NCI-H1417 treated with DMSO at 0.1 percent for 48 hours (cell line): ENCODE data around the gene NAA80.

Source experiments
- DNase-seq: peaks from one replicate; lab custom pipeline; 2025; lab: John Stamatoyannopoulos, UW

NAA80 gene

GRCh38 chr3:50256978-50257890, 42.0 kb downstream of the NAA80 start:
- DNase-seq: no peak

- no peak for DNase-seq
Observed at GRCh38 chr3:50255251-50255615, 44.0 kb downstream of the NAA80 start.

- no peak for DNase-seq
Observed at GRCh38 chr3:50254577-50255250, 44.5 kb downstream of the NAA80 start.

GRCh38 chr3:50251220-50251619, 48.0 kb downstream of the NAA80 start:
- no peak for DNase-seq

DNA sequence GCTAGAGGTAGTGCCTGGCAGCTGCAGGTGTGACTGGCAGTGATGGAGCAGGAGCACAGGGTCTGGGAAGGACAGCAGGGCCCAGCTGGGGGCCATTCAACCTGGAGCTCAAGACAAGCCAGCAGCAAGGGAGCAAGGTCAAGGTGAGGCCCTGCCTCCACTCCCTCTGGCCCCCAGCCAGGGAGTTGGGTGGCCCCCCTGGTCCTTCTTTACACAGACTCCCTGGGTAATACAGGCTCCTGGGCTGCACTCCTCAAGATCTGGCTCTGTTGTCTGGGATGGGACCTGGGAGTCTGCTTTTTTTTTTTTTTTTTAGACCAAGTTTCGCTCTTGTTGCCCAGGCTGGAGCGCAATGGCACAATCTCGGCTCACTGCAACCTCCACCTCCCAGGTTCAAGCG, 48.7 kb downstream of the NAA80 start:
- DNase-seq: no peak

DNA sequence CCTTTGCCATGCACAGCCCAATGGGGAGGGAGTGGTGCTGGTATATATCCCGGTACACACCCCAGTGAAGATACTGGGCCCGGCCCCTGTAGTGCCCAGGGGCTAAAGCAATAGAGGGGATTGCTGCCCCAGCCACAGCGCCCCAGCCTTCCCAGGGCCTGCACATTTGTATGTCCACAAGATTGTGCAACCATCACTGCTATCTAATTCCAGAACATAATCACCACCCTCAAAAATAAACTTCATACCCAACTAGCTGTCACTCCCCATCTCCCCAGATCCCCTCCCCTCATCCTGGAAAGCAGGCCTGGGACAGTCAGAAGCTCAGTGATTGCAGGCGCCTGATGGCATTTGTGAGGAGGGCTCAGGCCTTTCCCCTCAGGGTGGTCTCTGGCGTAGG, 49.7 kb downstream of the NAA80 start:
- DNase-seq: no peak

DNA sequence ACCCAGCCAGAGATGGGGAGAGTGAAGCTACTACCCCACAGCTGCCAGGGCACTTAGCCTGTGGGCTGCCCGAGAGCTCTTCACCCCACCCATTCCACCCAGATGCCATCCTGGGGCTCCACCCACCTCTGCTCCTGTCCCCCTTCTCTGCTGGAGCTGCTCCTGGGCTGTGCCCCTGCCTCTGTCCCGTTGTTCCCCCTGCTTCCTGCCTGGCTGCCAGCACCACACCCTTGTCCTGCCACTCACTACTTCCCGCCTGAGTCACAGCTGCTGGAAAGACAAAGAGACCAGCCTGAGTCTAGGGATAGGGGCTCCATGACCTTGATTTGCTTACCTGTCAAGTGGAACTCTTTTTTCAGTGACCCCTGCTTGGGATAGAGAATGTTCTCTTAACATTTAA, 50.8 kb downstream of the NAA80 start:
- no peak for DNase-seq

DNA sequence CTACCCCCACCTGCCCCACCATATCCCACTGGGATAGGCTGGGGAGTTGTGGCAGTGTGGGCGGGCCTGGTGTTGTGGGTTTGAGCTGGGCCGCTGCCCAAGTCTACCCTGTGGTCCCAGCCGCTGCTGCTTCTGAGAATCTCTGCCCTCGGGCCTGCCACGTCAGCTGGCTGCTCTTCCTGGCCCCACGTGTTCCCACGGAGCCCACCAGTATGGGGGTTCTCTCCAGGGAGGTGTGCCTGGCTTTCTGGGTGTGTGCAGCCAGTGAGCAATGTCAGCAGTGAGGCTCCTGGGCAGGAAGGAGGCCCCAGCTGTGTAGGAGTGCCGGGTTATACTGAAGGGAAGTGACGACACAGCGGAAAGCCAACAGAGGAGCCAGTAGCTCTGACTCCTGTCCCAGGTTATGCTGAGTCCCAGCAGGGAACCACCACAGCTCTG, 52.7 kb downstream of the NAA80 start:
- DNase-seq: no peak
